ENCODE data around the gene CNTN4.

DNA sequence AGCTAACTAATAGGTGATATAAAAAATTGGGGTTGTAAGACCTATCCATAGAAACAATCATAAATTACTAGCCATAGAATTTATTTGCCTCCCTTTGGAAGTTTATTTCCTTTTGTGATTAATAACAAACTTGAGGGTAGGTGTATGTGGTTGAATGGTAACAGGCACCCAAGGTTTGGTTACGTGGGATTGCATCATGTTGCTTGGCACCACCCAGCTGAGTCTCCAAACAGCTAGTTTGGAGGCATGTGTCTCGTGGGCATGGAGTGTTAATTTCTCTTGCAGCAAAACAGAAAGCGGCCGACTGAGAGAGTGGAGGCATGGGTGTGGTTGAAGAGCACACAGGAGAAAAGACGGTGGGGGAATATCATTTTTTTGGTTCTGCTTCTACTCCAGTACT, 441.4 kb downstream of the CNTN4 start:
- TF ChIP-seq POLR2A (IDR thresholded peaks at IDR 0.05) (no peak), EP300 (IDR thresholded peaks at IDR 0.05) (no peak), POLR2AphosphoS5 (IDR thresholded peaks at IDR 0.05) (no peak)
- TF ChIP-seq, protein P1, sequence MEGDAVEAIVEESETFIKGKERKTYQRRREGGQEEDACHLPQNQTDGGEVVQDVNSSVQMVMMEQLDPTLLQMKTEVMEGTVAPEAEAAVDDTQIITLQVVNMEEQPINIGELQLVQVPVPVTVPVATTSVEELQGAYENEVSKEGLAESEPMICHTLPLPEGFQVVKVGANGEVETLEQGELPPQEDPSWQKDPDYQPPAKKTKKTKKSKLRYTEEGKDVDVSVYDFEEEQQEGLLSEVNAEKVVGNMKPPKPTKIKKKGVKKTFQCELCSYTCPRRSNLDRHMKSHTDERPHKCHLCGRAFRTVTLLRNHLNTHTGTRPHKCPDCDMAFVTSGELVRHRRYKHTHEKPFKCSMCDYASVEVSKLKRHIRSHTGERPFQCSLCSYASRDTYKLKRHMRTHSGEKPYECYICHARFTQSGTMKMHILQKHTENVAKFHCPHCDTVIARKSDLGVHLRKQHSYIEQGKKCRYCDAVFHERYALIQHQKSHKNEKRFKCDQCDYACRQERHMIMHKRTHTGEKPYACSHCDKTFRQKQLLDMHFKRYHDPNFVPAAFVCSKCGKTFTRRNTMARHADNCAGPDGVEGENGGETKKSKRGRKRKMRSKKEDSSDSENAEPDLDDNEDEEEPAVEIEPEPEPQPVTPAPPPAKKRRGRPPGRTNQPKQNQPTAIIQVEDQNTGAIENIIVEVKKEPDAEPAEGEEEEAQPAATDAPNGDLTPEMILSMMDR (IDR thresholded peaks at IDR 0.05) = no peak

Data from upper lobe of left lung (tissue), 4 donors.